B cell (primary cell): ENCODE data around the gene ACAP3.
"Not testable (repeated sequence)": the region's sequence is repeated elsewhere in the genome, so short reads cannot be mapped to it uniquely, and the experiment has no call there.

ENCODE experiments used
- CTCF ChIP-seq: fragments of 200-600 bp; IDR thresholded peaks from one replicate; pipeline ENCODE4 v1.8.0; 2022; ENCODE audit warnings: antibody characterized with exemption, mild to moderate bottlenecking
- EZH2 ChIP-seq: IDR thresholded peaks from 2 replicates; pipeline ENCODE4 v1.6.1; 2012; ENCODE audit warnings: borderline replicate concordance, low read depth, mild to moderate bottlenecking, moderate library complexity, low read length; ENCODE audit not compliant: insufficient read depth, poor library complexity, severe bottlenecking

DNA sequence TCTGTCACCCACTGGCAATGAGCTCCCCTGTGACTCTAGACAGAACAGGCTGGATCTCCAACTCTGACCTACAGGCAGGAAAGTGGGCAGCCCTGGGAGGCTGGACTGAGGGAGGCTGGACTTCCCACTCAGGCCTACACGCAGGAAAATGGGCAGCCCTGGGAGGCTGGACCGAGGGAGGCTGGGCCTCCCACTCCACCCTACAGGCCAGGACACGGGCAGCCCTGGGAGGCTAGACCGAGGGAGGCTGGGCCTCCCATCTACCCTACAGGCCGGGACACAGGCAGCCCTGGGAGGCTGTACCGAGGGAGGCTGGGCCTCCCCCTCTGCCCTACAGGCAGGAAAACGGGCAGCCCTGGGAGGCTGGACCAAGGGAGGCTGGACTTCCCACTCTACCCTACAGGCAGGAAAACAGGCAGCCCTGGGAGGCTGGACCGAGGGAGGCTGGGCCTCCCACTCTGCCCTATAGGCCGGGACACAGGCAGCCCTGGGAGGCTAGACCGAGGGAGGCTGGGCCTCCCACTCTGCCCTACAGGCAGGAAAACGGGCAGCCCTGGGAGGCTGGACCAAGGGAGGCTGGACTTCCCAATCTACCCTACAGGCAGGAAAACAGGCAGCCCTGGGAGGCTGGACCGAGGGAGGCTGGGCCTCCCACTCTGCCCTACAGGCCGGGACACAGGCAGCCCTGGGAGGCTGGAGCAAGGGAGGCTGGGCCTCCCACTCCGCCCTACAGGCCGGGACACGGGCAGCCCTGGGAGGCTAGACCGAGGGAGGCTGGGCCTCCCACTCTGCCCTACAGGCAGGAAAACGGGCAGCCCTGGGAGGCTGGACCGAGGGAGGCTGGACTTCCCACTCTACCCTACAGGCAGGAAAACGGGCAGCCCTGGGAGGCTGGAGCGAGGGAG lies 59.5 kb downstream of the ACAP3 start:
- not testable (repeated sequence) for TF ChIP-seq CTCF, EZH2
